GM23338 (cell line): Measurements from ENCODE around the gene OR6C2. TPM values are rescaled to one million over a fixed set of nuclear protein-coding genes. Genes with fewer than 3 reads are reported as not detected.

Source experiments
- ATAC-seq: fragments of 200-7000 bp; cut with Tn5 transposase; 3 replicates; pipeline ENCODE4 v1.9.1; 2020
- DNase-seq: peaks from one replicate; pipeline ENCODE4 v3.0.0-alpha.2; 2015; ENCODE audit warnings: low spot score
- H2AFZ ChIP-seq: fragments of 200-600 bp; sonication (generic); 2 replicates; pipeline ENCODE4 v1.8.0; 2016; ENCODE audit warnings: antibody characterized with exemption, mild to moderate bottlenecking, moderate library complexity
- H3F3A ChIP-seq: fragments of 200-600 bp; sonication (generic); replicated peaks from 2 replicates; pipeline ENCODE4 v1.8.0; 2017; ENCODE audit warnings: antibody characterized with exemption, mixed run types, low read depth
- H3K27ac ChIP-seq: fragments of 200-600 bp; sonication (generic); 2 replicates; pipeline ENCODE4 v1.6.1; 2016; ENCODE audit warnings: low read depth
- H3K27me3 ChIP-seq: fragments of 200-600 bp; sonication (generic); 2 replicates; pipeline ENCODE4 v1.8.0; 2016; ENCODE audit warnings: mild to moderate bottlenecking, mixed run types, moderate library complexity; ENCODE audit not compliant: insufficient read depth
- H3K36me3 ChIP-seq: fragments of 200-600 bp; sonication (generic); 2 replicates; pipeline ENCODE4 v1.8.0; 2016; ENCODE audit warnings: mild to moderate bottlenecking; ENCODE audit not compliant: insufficient read depth
- H3K4me1 ChIP-seq: fragments of 200-600 bp; sonication (generic); 2 replicates; pipeline ENCODE4 v1.8.0; 2016; ENCODE audit warnings: mild to moderate bottlenecking, moderate library complexity; ENCODE audit not compliant: insufficient read depth
- H3K4me2 ChIP-seq: fragments of 200-600 bp; sonication (generic); 2 replicates; pipeline ENCODE4 v1.7.1; 2017; ENCODE audit warnings: mixed run types
- H3K4me3 ChIP-seq: fragments of 200-600 bp; sonication (generic); 2 replicates; pipeline ENCODE4 v1.6.1; 2016; ENCODE audit warnings: mixed run types
- H3K79me2 ChIP-seq: fragments of 200-600 bp; sonication (generic); replicated peaks from 2 replicates; pipeline ENCODE4 v1.8.0; 2017; ENCODE audit warnings: mild to moderate bottlenecking; ENCODE audit not compliant: insufficient read depth
- H3K9me2 ChIP-seq: fragments of 200-600 bp; sonication (generic); 2 replicates; pipeline ENCODE4 v1.8.0; 2017; ENCODE audit not compliant: insufficient read depth
- H4K20me1 ChIP-seq: fragments of 200-600 bp; sonication (generic); replicated peaks from 2 replicates; pipeline ENCODE4 v1.8.0; 2017; ENCODE audit warnings: mild to moderate bottlenecking; ENCODE audit not compliant: insufficient read depth
- H3K27ac Mint-ChIP-seq: 2 replicates; pipeline ENCODE4 v1.8.0; 2020; ENCODE audit warnings: inconsistent platforms, mild to moderate bottlenecking, moderate library complexity, mixed read lengths
- H3K27me3 Mint-ChIP-seq: 3 replicates; pipeline ENCODE4 v1.8.0; 2022; ENCODE audit warnings: low read depth, mild to moderate bottlenecking, moderate library complexity, mixed read lengths, inconsistent platforms; ENCODE audit not compliant: insufficient read depth, poor library complexity
- H3K36me3 Mint-ChIP-seq: 3 replicates; pipeline ENCODE4 v1.8.0; 2021; ENCODE audit warnings: low read depth, mild to moderate bottlenecking, inconsistent platforms, moderate library complexity, mixed read lengths
- H3K4me1 Mint-ChIP-seq: 3 replicates; pipeline ENCODE4 v1.8.0; 2020; ENCODE audit warnings: mild to moderate bottlenecking, inconsistent platforms, mixed read lengths
- H3K4me3 Mint-ChIP-seq: 3 replicates; pipeline ENCODE4 v1.8.0; 2021; ENCODE audit warnings: moderate library complexity, mild to moderate bottlenecking, inconsistent platforms, mixed read lengths
- H3K9me3 Mint-ChIP-seq: 3 replicates; pipeline ENCODE4 v1.8.0; 2020; ENCODE audit warnings: moderate library complexity, mild to moderate bottlenecking, inconsistent platforms, mixed read lengths
- CTCF ChIP-seq, 2 experiments: fragments of 200-600 bp in 1 of 2; sonication (generic) in 1 of 2; conservative IDR thresholded peaks; 2 replicates each; pipeline versions ENCODE4 v1.5.1 to v1.6.1; 2016 to 2017; ENCODE audit warnings: antibody characterized with exemption in 2 of 2, low read depth in 2 of 2, mild to moderate bottlenecking in 2 of 2, moderate library complexity in 1 of 2
- EZH2phosphoT487 ChIP-seq: fragments of 200-600 bp; sonication (generic); IDR thresholded peaks from one replicate; pipeline ENCODE4 v1.8.1; 2018; ENCODE audit warnings: antibody characterized with exemption; ENCODE audit not compliant: unreplicated experiment
- JUNB ChIP-seq: IDR thresholded peaks from one replicate; pipeline ENCODE4 v1.6.1; 2016; ENCODE audit warnings: antibody characterized with exemption; ENCODE audit not compliant: unreplicated experiment
- NANOG ChIP-seq: IDR thresholded peaks from 2 replicates; pipeline ENCODE4 v1.6.1; 2016; ENCODE audit warnings: antibody characterized with exemption, borderline replicate concordance
- REST ChIP-seq: IDR thresholded peaks from one replicate; pipeline ENCODE4 v1.6.1; 2018; ENCODE audit warnings: antibody characterized with exemption; ENCODE audit not compliant: unreplicated experiment
- ZNF114 ChIP-seq: fragments of 250-450 bp; sonication (Bioruptor Pico); IDR thresholded peaks from 2 replicates; pipeline ENCODE4 v1.5.0; 2020; ENCODE audit warnings: mild to moderate bottlenecking, moderate library complexity
- ZNF331 ChIP-seq: fragments of 250-450 bp; sonication (Bioruptor Pico); IDR thresholded peaks from 2 replicates; pipeline ENCODE4 v1.5.0; 2020; ENCODE audit warnings: low read depth, mild to moderate bottlenecking, moderate library complexity
- polyA plus RNA-seq: library from polyadenylated mRNA; unstranded; fragments of >200 nt; fragmentation: Nextera tagmentation; extraction: Ambion mirVana; gene quantifications from 2 replicates; pipeline ENCODE4 v1.2.1, GENCODE V29; 2016
- total RNA-seq: library from RNA; depleted of rRNA; stranded (reverse); fragments of >200 nt; shearing (Covaris generic); gene quantifications from 2 replicates; pipeline ENCODE4 v1.2.3, GENCODE V29; 2014

OR6C2 gene
- total and polyA plus RNA-seq, 2 experiments from 2014 or later: not detected

GRCh38 chr12:55445357-55445756 lies 1.5 kb downstream of the OR6C2 start:
- peaks cover 9% of the 10 kb centered on the region; the same call in 2 of the 3 replicates for H3K36me3 Mint-ChIP-seq
- ATAC-seq (no peak), DNase-seq (no peak)
- H3K27ac Mint-ChIP-seq: no peak overlapping the region
- H3K79me2 ChIP-seq: no peaks in the 10 kb centered on the region
- no peaks in the 10 kb centered on the region for H4K20me1 ChIP-seq
- TF ChIP-seq REST (no peak), JUNB (no peak)
- no peaks in the 10 kb centered on the region for H3K27me3 Mint-ChIP-seq
- no peak overlapping the region for H3K4me3 Mint-ChIP-seq
- no peaks in the 10 kb centered on the region for H3K9me2 ChIP-seq
- H3K4me2 ChIP-seq: no peak overlapping the region
- H3K4me1 ChIP-seq: no peaks in the 10 kb centered on the region
- no peak overlapping the region for H2AFZ ChIP-seq
- no peak overlapping the region for H3K4me3 ChIP-seq
- H3K27me3 ChIP-seq: no peaks in the 10 kb centered on the region
- H3K27ac ChIP-seq: no peak overlapping the region
- peaks cover 17% of the 10 kb centered on the region for H3K9me3 Mint-ChIP-seq
- H3K4me1 Mint-ChIP-seq: no peaks in the 10 kb centered on the region
- H3F3A ChIP-seq: no peaks in the 10 kb centered on the region
- H3K36me3 ChIP-seq: no peaks in the 10 kb centered on the region

- Histone ChIP-seq H2AFZ (peak overlapping the region; percentile 74), H3K4me2 (no peak overlapping the region), H3K36me3 (no peaks in the 10 kb centered on the region), H3K9me2 (no peaks in the 10 kb centered on the region), H4K20me1 (no peaks in the 10 kb centered on the region), H3K4me1 (no peaks in the 10 kb centered on the region), H3K27me3 (no peaks in the 10 kb centered on the region), H3F3A (no peaks in the 10 kb centered on the region), H3K27ac (no peak overlapping the region), H3K4me3 (no peak overlapping the region), H3K79me2 (no peaks in the 10 kb centered on the region)
- peaks cover 7% of the 10 kb centered on the region; the same call in 2 of the 3 replicates for H3K9me3 Mint-ChIP-seq
- no peaks in the 10 kb centered on the region for H3K27me3 Mint-ChIP-seq
- DNase-seq (peak; percentile 11), ATAC-seq (peak; percentile 42; the same call in 2 of the 3 replicates)
- no peaks in the 10 kb centered on the region for H3K4me1 Mint-ChIP-seq
- H3K27ac Mint-ChIP-seq: no peak overlapping the region
- peak; percentile 38 to 52 for TF ChIP-seq CTCF (conservative IDR thresholded peaks at IDR 0.05; ENCODE audit: low read depth in 2 of 2)
- no peak for TF ChIP-seq ZNF114 (CRISPR knock-in tag)
- H3K4me3 Mint-ChIP-seq: no peak overlapping the region
- peaks cover 3% of the 10 kb centered on the region; the same call in 2 of the 3 replicates for H3K36me3 Mint-ChIP-seq
Measured at GRCh38 chr12:55446326-55446725, 2.5 kb downstream of the OR6C2 start.

GRCh38 chr12:55448825-55449224 lies 4.9 kb downstream of the OR6C2 start:
- H3K9me3 Mint-ChIP-seq: no peaks in the 10 kb centered on the region
- no peak overlapping the region for H3K27ac Mint-ChIP-seq
- H4K20me1 ChIP-seq: no peaks in the 10 kb centered on the region
- no peaks in the 10 kb centered on the region for H3F3A ChIP-seq
- H3K36me3 ChIP-seq: no peaks in the 10 kb centered on the region
- DNase-seq (no peak), ATAC-seq (no peak)
- H3K27ac ChIP-seq: no peak overlapping the region
- no peaks in the 10 kb centered on the region for H3K4me1 ChIP-seq
- no peaks in the 10 kb centered on the region for H3K4me1 Mint-ChIP-seq
- H3K9me2 ChIP-seq: no peaks in the 10 kb centered on the region
- H3K79me2 ChIP-seq: no peaks in the 10 kb centered on the region
- H3K4me2 ChIP-seq: no peak overlapping the region
- no peak for TF ChIP-seq REST
- TF ChIP-seq CTCF (conservative IDR thresholded peaks at IDR 0.05; ENCODE audit: low read depth in 2 of 2): no peak
- TF ChIP-seq ZNF331 (CRISPR knock-in tag): no peak
- TF ChIP-seq NANOG: no peak
- TF ChIP-seq EZH2phosphoT487: no peak
- H2AFZ ChIP-seq: no peak overlapping the region
- H3K4me3 ChIP-seq: no peak overlapping the region
- H3K27me3 Mint-ChIP-seq: no peaks in the 10 kb centered on the region
- no peaks in the 10 kb centered on the region for H3K36me3 Mint-ChIP-seq
- no peaks in the 10 kb centered on the region for H3K27me3 ChIP-seq
- no peak overlapping the region for H3K4me3 Mint-ChIP-seq
